ENCODE measurements around the gene USP33. TPM values are rescaled to one million over a fixed set of nuclear protein-coding genes. Genes with fewer than 3 reads are reported as not detected.

Gene USP33
- total RNA-seq, 4 donors from 2014 or later, result 20.2 to 61.6 (median 34.3) TPM

- no peak for TF ChIP-seq POLR2A (IDR thresholded peaks at IDR 0.05)
- no peak for TF ChIP-seq CTCF (IDR thresholded peaks at IDR 0.05)
- H3K4me3 ChIP-seq, result no peak overlapping the region
- H3K4me1 ChIP-seq, result no peaks in the 10 kb centered on the region
- peaks cover 0 to 60% (median 3%) of the 10 kb centered on the region in 3 donors for H3K36me3 ChIP-seq
- DNase-seq, result no peak
- intact Hi-C loops (cut with DNase I), result no loop called here
- WGBS, 2 donors, result 74 to 94% methylated on average over 1 of the region's 1 CpG
- no peak overlapping the region for H3K27ac ChIP-seq
- H3K9me3 ChIP-seq, result no peaks in the 10 kb centered on the region
- no peaks in the 10 kb centered on the region for H3K27me3 ChIP-seq
Measured at GRCh38 chr1:77739235-77739634, 20.4 kb downstream of the USP33 start.

- no peaks in the 10 kb centered on the region for H3K4me1 ChIP-seq
- no peak overlapping the region for H3K4me3 ChIP-seq
- H3K27me3 ChIP-seq, result no peaks in the 10 kb centered on the region
- H3K27ac ChIP-seq, result no peak overlapping the region
- DNase-seq, result no peak
- WGBS, 2 donors, result 83 to 88% methylated on average over 1 of the region's 1 CpG
- intact Hi-C loops (cut with DNase I), result no loop called here
- peaks cover 0 to 89% (median 0%) of the 10 kb centered on the region in 3 donors for H3K36me3 ChIP-seq
- TF ChIP-seq POLR2A (IDR thresholded peaks at IDR 0.05), result no peak
- H3K9me3 ChIP-seq, result no peaks in the 10 kb centered on the region
Measured at GRCh38 chr1:77732090-77732489, 27.6 kb downstream of the USP33 start.

GRCh38 chr1:77725706-77726105, 33.9 kb downstream of the USP33 start:
- H3K27ac ChIP-seq, result no peak overlapping the region
- no peaks in the 10 kb centered on the region for H3K27me3 ChIP-seq
- no peaks in the 10 kb centered on the region for H3K9me3 ChIP-seq
- TF ChIP-seq POLR2A (IDR thresholded peaks at IDR 0.05) (no peak), CTCF (IDR thresholded peaks at IDR 0.05) (no peak)
- H3K4me3 ChIP-seq, result no peak overlapping the region
- peaks cover 0 to 99% (median 10%) of the 10 kb centered on the region in 3 donors for H3K36me3 ChIP-seq
- DNase-seq, result no peak
- WGBS, 2 donors, result 95 to 97% methylated on average over 4 of the region's 4 CpGs
- H3K4me1 ChIP-seq, result no peaks in the 10 kb centered on the region
- intact Hi-C loops (cut with DNase I), result no loop called here

- intact Hi-C loops (cut with DNase I), result no loop called here
- Histone ChIP-seq H3K9me3 (no peaks in the 10 kb centered on the region), H3K4me3 (no peak overlapping the region), H3K27ac (no peak overlapping the region), H3K27me3 (no peaks in the 10 kb centered on the region), H3K36me3 (peaks cover 4 to 99% (median 35%) of the 10 kb centered on the region in 3 donors), H3K4me1 (no peaks in the 10 kb centered on the region)
- DNase-seq, result no peak
- 95 to 96% methylated on average over 2 of the region's 2 CpGs for WGBS, 2 donors
- no peak for TF ChIP-seq POLR2A (IDR thresholded peaks at IDR 0.05)
- no peak for TF ChIP-seq CTCF (IDR thresholded peaks at IDR 0.05)
Measured at GRCh38 chr1:77718181-77718580, 41.5 kb downstream of the USP33 start.

- TF ChIP-seq CTCF (IDR thresholded peaks at IDR 0.05) (no peak), POLR2A (IDR thresholded peaks at IDR 0.05) (no peak)
- 94 to 97% methylated on average over 2 to 4 of the region's 4 CpGs for WGBS, 2 donors
Measured at GRCh38 chr1:77716065-77716464, 43.6 kb downstream of the USP33 start.

GRCh38 chr1:77709727-77710126, 49.9 kb downstream of the USP33 start:
- no peak for DNase-seq
- 90 to 93% methylated on average over 3 of the region's 3 CpGs for WGBS, 2 donors
- TF ChIP-seq CTCF (IDR thresholded peaks at IDR 0.05), result no peak
- TF ChIP-seq POLR2A (IDR thresholded peaks at IDR 0.05), result no peak
- Histone ChIP-seq H3K4me1 (no peaks in the 10 kb centered on the region), H3K27ac (no peak overlapping the region), H3K27me3 (no peaks in the 10 kb centered on the region), H3K9me3 (no peaks in the 10 kb centered on the region), H3K4me3 (no peak overlapping the region), H3K36me3 (peaks cover 0 to 88% (median 12%) of the 10 kb centered on the region in 3 donors)
- intact Hi-C loops (cut with DNase I), result no loop called here

More at GRCh38 chr1:77716065-77716464, 43.6 kb downstream of the USP33 start:
- Histone ChIP-seq H3K27ac (no peak overlapping the region), H3K4me1 (no peaks in the 10 kb centered on the region), H3K4me3 (no peak overlapping the region), H3K27me3 (no peaks in the 10 kb centered on the region), H3K36me3 (peaks cover 4 to 100% (median 35%) of the 10 kb centered on the region in 3 donors), H3K9me3 (no peaks in the 10 kb centered on the region)
- intact Hi-C loops (cut with DNase I), result no loop called here
- DNase-seq, result no peak

All from esophagus squamous epithelium (tissue), 5 donors.